ENCODE measurements around the gene CPLX4.

- TF ChIP-seq, protein P1, sequence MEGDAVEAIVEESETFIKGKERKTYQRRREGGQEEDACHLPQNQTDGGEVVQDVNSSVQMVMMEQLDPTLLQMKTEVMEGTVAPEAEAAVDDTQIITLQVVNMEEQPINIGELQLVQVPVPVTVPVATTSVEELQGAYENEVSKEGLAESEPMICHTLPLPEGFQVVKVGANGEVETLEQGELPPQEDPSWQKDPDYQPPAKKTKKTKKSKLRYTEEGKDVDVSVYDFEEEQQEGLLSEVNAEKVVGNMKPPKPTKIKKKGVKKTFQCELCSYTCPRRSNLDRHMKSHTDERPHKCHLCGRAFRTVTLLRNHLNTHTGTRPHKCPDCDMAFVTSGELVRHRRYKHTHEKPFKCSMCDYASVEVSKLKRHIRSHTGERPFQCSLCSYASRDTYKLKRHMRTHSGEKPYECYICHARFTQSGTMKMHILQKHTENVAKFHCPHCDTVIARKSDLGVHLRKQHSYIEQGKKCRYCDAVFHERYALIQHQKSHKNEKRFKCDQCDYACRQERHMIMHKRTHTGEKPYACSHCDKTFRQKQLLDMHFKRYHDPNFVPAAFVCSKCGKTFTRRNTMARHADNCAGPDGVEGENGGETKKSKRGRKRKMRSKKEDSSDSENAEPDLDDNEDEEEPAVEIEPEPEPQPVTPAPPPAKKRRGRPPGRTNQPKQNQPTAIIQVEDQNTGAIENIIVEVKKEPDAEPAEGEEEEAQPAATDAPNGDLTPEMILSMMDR (IDR thresholded peaks at IDR 0.05), result no peak
- TF ChIP-seq RFX5 (IDR thresholded peaks at IDR 0.05; ENCODE audit: low read length), result no peak
- no peak for TF ChIP-seq GATA2 (CRISPR knock-in tag; IDR thresholded peaks at IDR 0.05)
- no peak for TF ChIP-seq MAX (IDR thresholded peaks at IDR 0.05; ENCODE audit: low read depth)
Observed at GRCh38 chr18:59276047-59276446, 42.4 kb downstream of the CPLX4 start.

Data from SK-N-SH (cell line).